GM18520 (cell line): Measurements from ENCODE around the gene DDX18.
A peak's percentile ranks its signal among the peaks of the same experiment; 100 is the strongest.
"Not testable (repeated sequence)": the region's sequence is repeated elsewhere in the genome, so short reads cannot be mapped to it uniquely, and the experiment has no call there.

Experiments used
- ATAC-seq: cut with Tn5 transposase; IDR thresholded peaks from one replicate; pipeline ENCODE4 v1.9.1; 2021; ENCODE audit not compliant: unreplicated experiment

DDX18 gene

DNA sequence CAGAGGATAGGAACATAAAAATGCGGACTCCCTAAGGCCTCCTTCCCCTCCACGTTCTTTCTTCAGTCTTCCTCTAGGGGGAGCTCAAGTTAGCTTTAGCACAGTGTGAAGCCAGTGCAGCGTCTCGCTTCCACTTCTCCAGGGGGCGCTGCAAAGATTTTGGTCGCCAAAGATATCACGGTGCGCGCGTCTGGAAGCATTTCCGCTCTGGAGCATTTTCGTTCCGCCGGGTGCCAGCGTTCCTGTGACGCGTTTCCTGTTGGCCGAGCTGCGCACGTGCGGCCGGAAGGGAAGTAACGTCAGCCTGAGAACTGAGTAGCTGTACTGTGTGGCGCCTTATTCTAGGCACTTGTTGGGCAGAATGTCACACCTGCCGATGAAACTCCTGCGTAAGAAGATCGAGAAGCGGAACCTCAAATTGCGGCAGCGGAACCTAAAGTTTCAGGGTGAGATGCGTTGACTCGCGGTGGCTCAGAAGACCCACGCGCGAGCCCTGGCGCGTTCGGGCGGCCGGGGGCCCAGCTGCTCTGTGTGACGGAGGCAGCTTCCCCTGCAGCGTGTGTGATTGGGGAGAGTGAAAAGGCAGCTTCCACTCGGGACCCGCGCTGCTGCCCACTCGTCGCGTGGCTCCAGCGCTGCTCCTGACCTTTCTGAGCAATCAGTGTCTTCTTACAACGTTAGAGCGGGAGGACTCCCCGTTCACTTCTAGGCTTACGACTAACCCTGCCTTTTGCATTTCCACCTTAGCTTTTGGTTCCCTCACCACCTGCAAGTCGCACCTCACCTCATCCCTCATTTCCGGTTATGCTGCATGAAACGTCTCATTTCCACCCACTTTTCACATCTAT, at the start of gene DDX18:
Gene DDX18, plus strand, starts transcription at position 275 of the 848 bp plus-strand sequence. Its CDS starts 87 bp downstream, at position 362.
- ATAC-seq: peak; percentile 88

DNA sequence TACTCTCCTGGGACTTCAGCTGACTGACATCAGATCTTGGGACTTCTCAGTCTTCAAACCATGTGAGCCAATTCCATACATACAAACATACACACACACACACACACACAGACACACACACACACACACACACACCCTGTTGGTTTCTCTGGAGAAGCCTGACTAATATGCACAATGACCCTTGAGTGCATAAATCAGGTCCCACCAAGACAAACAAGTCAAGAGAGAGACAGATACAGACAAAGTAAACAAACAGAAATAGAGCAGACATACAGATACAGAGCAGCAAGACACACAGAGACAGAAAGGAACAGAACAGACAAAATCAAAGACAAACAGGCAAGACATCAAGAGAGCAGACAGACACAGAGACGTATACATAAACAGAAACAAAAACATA, 43.8 kb upstream of the DDX18 start:
- ATAC-seq: no peak

- no peak for ATAC-seq
These were observed 42.4 kb upstream of the DDX18 start for GRCh38 chr2:117771969-117772630.

GRCh38 chr2:117774716-117775115, 39.8 kb upstream of the DDX18 start:
- ATAC-seq: no peak

DNA sequence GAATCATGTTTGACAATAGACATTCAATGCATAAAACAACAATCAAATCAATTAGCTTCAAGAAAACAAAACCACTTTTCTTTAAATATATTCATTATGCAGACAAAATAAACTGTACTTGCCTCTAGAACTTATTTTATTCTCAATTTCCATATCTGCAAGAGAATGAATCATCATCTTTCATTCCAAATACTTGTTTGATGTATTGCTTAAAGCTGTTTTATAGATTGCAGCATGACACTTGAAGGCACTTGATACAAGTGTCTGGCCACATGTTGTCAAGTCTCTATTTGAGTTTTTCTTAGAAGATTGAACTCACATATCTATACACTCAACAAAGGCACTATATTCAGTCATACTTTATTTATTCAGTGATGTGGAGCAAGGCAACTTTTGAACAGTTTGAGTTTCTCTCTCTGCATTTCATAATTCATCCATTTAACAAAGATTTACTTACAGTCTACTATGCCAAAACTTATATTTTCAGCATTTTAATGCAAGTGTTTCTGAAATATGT, 38.7 kb upstream of the DDX18 start:
- ATAC-seq: no peak

- ATAC-seq: no peak
These were observed 37.6 kb upstream of the DDX18 start for GRCh38 chr2:117776888-117777287.

DNA sequence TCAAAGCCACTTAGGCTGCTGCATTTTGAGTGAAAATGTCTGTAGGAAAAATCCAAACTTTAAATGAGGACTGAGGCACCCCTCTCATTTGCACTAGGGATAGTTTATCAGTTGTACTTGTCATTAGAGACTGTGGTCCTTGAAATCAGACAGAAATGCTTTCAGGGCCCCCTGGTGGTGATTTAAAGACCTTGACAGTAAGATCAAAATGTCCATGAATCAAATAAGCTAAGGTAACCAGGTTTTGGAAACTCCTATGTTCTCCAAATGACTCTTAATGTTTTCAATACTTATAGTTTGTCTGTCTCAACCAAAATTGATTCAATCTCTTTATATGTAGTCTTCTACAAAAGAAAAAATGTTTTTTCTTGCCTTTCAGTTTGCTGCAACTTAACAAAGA, 28.8 kb upstream of the DDX18 start:
- peak; percentile 53 for ATAC-seq

DNA sequence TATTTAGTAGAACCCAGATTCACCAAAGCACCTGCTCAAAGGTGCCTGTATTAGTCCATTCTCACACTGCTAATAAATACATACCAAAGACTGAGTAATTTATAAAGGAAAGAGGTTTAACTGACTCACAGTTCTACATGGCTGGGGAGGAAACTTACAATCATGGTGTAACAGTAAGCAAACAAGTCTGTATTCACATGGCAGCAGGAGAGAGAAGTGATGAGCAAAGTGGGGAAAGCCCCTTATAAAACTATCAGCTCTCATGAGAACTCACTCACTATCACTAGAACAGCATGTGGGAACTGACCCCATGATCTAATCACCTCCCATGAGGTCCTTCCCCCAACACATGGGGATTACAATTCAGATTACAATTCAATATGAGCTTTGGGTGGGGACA, 28.0 kb upstream of the DDX18 start:
- no peak for ATAC-seq

DNA sequence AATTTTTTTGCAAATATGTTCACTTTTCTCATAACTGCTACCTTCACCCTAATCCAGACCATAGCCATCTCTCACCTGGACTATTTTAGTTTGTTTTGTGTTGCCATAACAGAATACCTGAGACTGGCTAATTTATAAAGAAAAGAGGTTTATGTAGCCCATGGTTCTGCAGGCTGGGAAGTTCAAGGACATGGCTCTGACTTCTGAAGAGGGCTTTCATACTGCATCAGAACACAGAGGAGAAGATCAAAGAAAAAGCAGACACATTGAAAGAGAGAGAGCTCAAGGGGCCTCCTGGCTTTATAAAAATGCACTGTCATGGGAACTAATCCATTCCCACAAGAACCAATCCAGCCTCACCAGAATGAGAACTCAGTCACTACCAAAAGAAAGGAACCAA, 25.0 kb upstream of the DDX18 start:
- ATAC-seq: no peak

- ATAC-seq: no peak
These were observed 19.8 kb upstream of the DDX18 start for GRCh38 chr2:117794668-117795067.

DNA sequence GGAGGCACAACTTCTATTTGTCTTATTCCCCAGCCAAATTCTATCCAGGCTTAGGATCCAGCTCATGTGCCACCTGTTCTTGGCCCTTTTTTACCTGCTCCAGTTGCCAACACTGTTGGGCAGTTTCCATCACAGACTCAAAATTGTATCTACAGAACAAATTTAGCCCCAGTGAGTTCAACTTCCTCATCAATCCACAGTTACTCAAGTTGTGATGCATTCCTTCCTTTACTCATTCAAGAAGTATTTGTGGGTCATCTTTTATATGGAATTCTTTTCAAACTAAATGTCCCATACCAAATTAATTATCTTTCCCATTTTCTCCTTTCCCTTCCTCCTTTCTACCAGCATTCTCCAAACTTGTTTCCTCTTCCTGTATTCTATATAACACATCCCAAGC, 12.7 kb upstream of the DDX18 start:
- ATAC-seq: no peak

DNA sequence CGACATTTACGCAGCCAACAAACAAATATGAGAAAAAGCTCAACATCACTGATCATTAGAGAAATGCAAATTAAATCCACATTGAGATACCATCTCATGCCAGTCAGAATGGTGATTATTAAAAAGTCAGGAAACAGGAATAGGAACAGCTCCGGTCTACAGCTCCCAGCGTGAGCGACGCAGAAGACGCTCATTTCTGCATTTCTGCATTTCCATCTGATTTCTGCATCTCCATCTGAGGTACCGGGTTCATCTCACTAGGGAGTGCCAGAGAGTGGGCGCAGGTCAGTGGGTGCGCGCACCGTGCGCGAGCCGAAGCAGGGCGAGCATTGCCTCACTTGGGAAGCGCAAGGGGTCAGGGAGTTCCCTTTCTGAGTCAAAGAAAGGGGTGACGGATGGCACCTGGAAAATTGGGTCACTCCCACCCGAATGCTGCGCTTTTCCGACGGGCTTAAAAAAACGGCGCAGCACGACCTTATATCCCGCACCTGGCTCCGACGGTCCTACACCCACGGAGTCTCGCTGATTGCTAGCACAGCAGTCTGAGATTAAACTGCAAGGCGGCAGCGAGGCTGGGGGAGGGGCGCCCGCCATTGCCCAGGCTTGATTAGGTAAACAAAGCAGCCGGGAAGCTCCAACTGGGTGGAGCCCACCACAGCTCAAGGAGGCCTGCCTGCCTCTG, 10.7 kb upstream of the DDX18 start:
- ATAC-seq: not testable (repeated sequence)

DNA sequence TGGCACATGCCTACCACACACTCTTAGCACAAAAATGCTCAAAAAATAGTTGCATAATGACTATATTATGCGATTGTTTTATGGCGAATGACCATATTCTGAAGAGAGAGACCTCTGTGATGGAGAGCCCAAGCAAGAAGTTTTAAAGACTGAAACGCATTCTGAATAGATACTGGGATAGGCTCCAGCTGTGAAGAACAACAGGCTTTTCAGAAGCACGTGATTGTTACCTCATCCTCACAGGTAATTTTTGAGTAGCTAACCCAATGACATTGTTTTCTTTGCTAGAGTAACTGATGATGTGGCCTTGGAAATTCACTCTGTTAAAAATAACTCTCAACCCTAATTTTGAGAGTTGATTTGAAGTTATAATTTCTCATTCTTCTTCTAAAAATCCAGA, 2.0 kb upstream of the DDX18 start:
- no peak for ATAC-seq

GRCh38 chr2:117815946-117816345, 1.5 kb downstream of the DDX18 start:
- ATAC-seq: no peak

- ATAC-seq: no peak
These were observed 4.4 kb downstream of the DDX18 start for GRCh38 chr2:117818921-117819320.

DNA sequence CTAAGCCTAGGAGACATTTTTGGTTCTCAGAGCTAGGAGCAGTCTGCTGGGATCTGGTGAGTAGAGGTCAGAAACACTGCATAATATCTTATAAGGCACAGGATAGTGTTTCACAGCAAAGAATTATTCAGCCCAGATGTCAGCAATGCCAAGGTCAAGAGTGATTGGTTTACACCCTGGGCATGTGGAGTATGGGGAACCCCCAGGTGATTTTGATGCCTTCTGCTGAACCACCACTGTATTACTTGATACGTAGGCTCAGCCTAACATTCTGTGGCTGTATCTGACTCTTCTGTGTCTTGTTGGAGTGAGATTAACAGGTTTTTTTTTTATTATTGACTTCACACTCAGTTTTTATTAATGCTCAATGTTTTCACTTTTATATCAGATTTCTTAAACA, 6.0 kb downstream of the DDX18 start:
- peak; percentile 81 for ATAC-seq

DNA sequence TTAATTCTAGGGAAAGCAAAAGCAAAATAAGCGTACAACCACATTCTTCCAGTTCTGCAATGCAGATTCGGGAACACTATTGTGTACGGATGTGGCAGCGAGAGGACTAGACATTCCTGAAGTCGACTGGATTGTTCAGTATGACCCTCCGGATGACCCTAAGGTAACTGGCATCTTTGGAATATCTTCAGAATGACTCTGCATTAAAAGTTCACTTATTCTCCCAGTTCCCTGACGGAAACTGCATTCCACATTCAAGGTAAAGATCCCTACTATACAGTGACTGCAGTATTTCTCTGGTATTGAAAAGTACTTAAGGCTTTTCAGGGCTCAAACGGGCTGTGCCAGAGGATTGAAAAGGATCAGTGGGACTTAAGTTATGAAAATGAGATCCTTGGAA, 10.9 kb downstream of the DDX18 start:
- ATAC-seq: no peak

- not testable (repeated sequence) for ATAC-seq
These were observed 13.0 kb downstream of the DDX18 start for GRCh38 chr2:117827464-117827863.

GRCh38 chr2:117828870-117829269, 14.4 kb downstream of the DDX18 start:
- ATAC-seq: no peak

GRCh38 chr2:117832332-117832731, 17.8 kb downstream of the DDX18 start:
- ATAC-seq: no peak

GRCh38 chr2:117832905-117833613, 18.6 kb downstream of the DDX18 start:
- no peak for ATAC-seq
